Germinal center (tissue), 1 donor: ENCODE measurements around the gene GALR3.

Experiments
- DNase-seq: peaks from one replicate; pipeline ENCODE4 v3.0.0; 2012; ENCODE audit warnings: mixed read lengths, low spot score

Gene GALR3

GRCh38 chr22:37865510-37865909 is 42.3 kb downstream of the GALR3 start:
- DNase-seq = no peak

DNA sequence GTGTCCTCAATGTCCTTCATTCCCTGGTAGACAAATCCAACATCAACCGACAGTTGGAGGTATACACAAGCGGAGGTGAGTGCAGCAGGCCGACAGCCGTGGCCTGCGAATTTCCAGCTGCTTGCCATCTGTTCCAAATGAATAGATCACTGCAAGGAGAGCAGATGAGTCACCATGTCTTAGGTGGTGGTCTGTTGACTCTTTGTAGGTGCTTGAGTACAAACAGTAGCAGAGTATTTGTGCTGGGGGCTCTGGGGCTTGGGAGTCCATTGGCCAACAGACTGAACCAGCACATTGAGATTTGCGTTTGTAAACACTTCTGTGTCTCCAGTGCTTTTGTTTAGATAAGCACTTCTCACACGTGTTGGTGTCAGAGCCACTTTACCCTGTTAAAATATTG is 47.1 kb downstream of the GALR3 start:
- no peak for DNase-seq
